ENCODE measurements around the gene MMP13.
"Not testable (repeated sequence)": the region's sequence is repeated elsewhere in the genome, so short reads cannot be mapped to it uniquely, and the experiment has no call there.

MMP13 gene

DNA sequence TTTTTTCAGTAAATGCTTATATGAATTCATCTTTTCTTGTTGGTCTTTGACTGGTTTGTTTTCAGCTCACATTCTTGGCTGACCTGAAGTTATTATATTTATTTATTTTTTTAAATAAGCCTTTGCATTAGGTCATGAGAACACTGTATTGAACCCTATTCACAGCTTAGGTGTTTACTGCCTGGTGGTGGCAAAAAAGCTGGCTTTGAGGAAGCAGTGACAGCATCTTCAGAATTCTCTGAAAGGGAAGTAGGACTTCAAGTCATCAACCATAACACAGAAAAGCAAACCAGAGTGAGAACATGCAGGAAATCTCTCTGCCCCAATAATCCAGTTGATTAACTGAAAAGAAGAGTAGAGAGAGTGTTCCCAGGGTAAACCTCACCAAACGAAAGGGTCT, 30.3 kb upstream of the MMP13 start:
- in situ Hi-C loops (cut with MboI; ENCODE audit: low sequenced_read_pairs, unreplicated experiment), result no loop called here

GRCh38 chr11:102983486-102983885, 28.0 kb upstream of the MMP13 start:
- TF ChIP-seq, protein P1, sequence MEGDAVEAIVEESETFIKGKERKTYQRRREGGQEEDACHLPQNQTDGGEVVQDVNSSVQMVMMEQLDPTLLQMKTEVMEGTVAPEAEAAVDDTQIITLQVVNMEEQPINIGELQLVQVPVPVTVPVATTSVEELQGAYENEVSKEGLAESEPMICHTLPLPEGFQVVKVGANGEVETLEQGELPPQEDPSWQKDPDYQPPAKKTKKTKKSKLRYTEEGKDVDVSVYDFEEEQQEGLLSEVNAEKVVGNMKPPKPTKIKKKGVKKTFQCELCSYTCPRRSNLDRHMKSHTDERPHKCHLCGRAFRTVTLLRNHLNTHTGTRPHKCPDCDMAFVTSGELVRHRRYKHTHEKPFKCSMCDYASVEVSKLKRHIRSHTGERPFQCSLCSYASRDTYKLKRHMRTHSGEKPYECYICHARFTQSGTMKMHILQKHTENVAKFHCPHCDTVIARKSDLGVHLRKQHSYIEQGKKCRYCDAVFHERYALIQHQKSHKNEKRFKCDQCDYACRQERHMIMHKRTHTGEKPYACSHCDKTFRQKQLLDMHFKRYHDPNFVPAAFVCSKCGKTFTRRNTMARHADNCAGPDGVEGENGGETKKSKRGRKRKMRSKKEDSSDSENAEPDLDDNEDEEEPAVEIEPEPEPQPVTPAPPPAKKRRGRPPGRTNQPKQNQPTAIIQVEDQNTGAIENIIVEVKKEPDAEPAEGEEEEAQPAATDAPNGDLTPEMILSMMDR (IDR thresholded peaks at IDR 0.05; ENCODE audit: borderline replicate concordance, control extremely low read depth, extremely low read depth, insufficient read depth, missing control alignments), result no peak
- in situ Hi-C loops (cut with MboI; ENCODE audit: low sequenced_read_pairs, unreplicated experiment), result no loop called here
- no peak for DNase-seq (ENCODE audit: low spot score)

More for the DNA sequence above, 30.3 kb upstream of the MMP13 start:
- TF ChIP-seq, protein P1 (IDR thresholded peaks at IDR 0.05; ENCODE audit: borderline replicate concordance, control extremely low read depth, extremely low read depth, insufficient read depth, missing control alignments), result no peak
- DNase-seq (ENCODE audit: low spot score), result no peak

- no peak for DNase-seq (ENCODE audit: low spot score)
- in situ Hi-C loops (cut with MboI; ENCODE audit: low sequenced_read_pairs, unreplicated experiment), result no loop called here
Observed at GRCh38 chr11:102981324-102981910, 25.9 kb upstream of the MMP13 start.

GRCh38 chr11:102974552-102975280, 19.2 kb upstream of the MMP13 start:
- TF ChIP-seq, protein P1 (IDR thresholded peaks at IDR 0.05; ENCODE audit: borderline replicate concordance, control extremely low read depth, extremely low read depth, insufficient read depth, missing control alignments), result no peak
- DNase-seq (ENCODE audit: low spot score), result no peak
- in situ Hi-C loops (cut with MboI; ENCODE audit: low sequenced_read_pairs, unreplicated experiment), result no loop called here

More at GRCh38 chr11:102981324-102981910, 25.9 kb upstream of the MMP13 start:
- TF ChIP-seq, protein P1 (IDR thresholded peaks at IDR 0.05; ENCODE audit: borderline replicate concordance, control extremely low read depth, extremely low read depth, insufficient read depth, missing control alignments), result no peak

DNA sequence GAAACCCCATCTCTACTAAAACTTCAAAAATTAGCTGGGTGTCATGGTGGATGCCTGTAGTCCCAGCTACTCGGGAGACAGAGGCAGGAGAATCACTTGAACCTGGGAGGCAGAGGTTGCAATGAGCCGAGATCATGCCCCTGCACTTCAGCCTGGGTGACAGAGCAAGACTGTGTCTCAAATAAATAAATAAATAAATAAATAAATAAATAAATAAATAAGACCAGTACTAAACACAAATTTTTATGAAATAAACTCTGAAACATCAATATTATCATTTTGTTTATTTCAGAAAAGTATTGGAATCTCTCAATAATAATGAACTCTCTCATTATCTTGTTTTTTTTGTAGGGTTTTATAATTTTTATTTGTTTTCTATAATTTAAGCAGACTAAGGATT, 18.2 kb upstream of the MMP13 start:
- DNase-seq (ENCODE audit: low spot score); in situ Hi-C loops (cut with MboI; ENCODE audit: low sequenced_read_pairs, unreplicated experiment): not testable (repeated sequence)

GRCh38 chr11:102972853-102973252, 17.3 kb upstream of the MMP13 start:
- in situ Hi-C loops (cut with MboI; ENCODE audit: low sequenced_read_pairs, unreplicated experiment), result no loop called here
- no peak for DNase-seq (ENCODE audit: low spot score)
- TF ChIP-seq, protein P1 (IDR thresholded peaks at IDR 0.05; ENCODE audit: borderline replicate concordance, control extremely low read depth, extremely low read depth, insufficient read depth, missing control alignments), result no peak

DNA sequence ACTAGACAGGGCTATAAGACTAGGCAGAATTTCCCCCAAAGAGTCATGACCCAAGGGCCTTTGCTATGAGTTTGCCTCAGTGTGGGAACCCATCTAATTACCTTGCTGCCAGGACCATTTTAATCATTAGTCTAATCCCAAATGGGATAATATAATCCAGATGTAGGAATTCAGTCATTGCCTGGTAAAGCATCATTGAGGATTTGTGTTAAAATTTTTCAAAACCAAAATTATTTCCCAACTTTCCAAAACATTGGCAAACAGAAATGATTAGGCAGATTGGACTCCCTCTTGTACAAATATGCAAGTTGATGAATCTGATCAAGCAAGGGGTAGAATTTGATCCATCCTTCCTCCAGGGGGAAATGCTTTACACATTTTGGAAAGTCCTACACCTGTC, 16.2 kb upstream of the MMP13 start:
- TF ChIP-seq, protein P1 (IDR thresholded peaks at IDR 0.05; ENCODE audit: borderline replicate concordance, control extremely low read depth, extremely low read depth, insufficient read depth, missing control alignments), result no peak
- in situ Hi-C loops (cut with MboI; ENCODE audit: low sequenced_read_pairs, unreplicated experiment), result no loop called here
- no peak for DNase-seq (ENCODE audit: low spot score)

All from GM13976 (cell line).